Endometrial microvascular endothelial cells (primary cell): Measurements from ENCODE around the gene H2AZ2. TPM values are rescaled to one million over a fixed set of nuclear protein-coding genes. Genes with fewer than 3 reads are reported as not detected.
"Not testable (repeated sequence)": the region's sequence is repeated elsewhere in the genome, so short reads cannot be mapped to it uniquely, and the experiment has no call there.

ENCODE experiments used
- in situ Hi-C: cut with HindIII; loops from 2 replicates; pipeline ENCODE4 v1.10.0; 2017; ENCODE audit warnings: low sequenced_read_pairs, low pct_unique_long_range_greater_than_20kb; ENCODE audit errors: inconsistent ontology term
- total RNA-seq: library from RNA; depleted of rRNA; stranded (reverse); fragments of >200 nt; gene quantifications from one replicate; pipeline ENCODE4 v1.2.3, GENCODE V29; 2015; ENCODE audit errors: inconsistent ontology term

The H2AZ2 gene
- total RNA-seq, 1 donor from 2014 or later = 181 TPM

DNA sequence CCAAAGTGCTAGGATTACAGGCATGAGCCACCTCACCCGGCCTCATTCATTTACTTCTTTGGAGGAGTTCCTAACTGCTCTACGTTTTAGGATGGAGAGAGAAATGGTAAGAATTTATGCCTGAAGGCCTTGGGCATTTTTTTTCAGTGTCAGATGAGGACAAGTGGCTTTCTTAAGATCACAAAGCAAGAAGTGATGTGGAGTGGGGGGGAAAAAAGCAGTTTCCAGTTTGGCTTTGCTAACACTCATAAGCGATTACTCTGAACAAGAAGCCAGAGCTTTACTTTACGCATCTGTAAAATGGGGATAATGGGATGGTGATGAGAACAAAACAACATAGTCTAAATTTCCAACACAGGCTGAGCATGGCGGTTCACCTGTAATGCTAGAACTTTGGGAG is 54.0 kb downstream of the H2AZ2 start:
- in situ Hi-C loops = no loop called here

DNA sequence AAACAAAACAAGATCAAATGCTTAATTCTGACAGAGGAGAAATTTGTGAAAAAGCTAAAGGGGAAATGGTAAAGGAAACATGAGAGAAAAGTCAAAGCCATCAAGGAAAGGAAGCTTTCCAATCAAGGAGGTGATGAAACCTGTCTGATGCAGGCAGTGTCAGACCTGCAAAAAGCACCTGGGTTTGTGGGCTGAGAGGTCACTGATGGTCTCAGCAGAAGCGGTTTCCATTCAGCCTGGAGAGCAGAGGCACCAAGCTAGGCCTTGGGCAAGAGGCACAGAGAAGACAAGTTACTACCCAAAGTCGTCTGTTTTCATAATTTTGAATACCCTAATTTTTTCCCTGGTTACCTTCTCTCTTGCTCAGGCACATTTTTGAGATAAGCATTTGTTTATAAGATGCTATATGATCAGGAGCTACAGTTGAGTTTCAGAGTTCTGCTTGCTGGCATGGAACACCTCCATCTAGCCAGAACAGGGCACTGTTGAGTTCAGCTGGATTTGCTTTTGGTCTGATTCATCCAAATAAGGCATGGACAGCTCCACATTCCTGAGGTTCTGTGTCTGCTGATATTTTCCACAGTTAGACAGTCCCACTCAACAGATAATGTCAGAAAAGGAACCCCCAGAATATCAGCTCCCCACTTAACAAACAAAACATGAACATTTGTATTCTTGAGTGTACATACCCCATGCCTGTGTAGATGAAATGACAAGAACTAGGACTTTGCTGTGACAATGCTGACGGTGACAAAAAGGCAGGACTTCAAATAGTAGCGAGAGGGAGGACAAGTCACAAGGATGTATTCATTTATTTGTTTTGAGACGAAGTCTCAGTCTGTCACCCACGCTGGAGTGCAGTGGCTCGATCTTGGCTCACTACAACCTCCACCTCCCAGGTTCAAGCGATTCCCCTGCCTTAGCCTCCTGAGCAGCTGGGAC is 56.3 kb downstream of the H2AZ2 start:
- in situ Hi-C loops = no loop called here

DNA sequence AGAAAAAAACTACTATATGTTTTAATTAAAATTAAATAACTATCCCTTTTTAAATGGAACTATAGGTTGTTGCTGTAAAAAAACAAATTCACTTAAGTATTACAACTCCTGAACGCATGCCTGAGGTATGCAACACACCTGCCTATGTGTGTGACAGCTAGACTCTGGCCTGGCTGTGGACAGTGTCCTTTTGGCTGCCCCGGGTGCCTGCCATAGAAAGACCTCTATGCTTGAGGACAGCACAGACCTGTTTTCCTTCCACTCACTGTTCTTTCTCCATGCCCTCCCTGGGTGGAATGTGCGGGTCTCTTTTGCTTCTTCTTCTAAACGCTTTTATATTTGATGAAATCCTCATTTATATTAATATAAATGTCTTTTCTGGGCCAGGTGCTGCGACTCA is 57.9 kb downstream of the H2AZ2 start:
- in situ Hi-C loops = no loop called here

DNA sequence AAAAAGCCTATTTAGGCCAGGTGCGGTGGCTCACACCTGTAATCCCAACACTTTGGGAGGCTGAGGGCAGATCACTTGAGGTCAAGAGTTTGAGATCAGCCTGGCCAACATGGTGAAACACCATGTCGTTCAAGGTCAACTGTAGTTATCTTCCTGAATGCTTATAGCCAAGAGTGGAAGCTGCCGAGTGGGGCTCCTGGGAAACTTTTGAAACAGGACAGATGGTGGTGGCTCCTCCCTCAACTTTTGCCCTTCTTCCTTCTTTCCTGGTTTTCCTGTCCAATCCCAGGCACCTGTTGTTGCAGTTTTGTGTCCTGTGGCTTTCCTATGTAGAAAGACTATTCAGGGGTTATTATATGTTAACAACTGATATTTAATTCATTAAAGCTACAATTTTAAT is 60.1 kb downstream of the H2AZ2 start:
- in situ Hi-C loops = no loop called here

DNA sequence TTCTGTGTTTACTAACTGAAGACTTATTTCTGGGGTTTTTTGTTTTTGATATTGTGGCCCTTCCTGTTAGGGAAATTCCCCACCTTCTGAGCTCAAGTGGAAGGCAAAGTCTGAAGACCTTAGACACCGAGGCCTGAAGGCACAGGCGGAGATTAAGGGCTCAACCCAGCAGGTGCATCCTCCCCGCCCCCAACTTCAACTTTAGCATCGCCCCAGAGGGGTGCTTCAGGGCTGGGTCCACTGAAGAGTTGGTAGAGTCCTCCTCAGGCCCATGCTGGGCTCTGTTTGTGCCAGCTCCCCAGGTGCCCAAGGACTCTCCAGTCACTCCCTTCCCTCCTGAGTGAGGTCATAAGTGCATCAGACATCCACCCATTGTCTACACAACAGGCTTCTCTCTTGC is 60.8 kb downstream of the H2AZ2 start:
- in situ Hi-C loops = no loop called here

DNA sequence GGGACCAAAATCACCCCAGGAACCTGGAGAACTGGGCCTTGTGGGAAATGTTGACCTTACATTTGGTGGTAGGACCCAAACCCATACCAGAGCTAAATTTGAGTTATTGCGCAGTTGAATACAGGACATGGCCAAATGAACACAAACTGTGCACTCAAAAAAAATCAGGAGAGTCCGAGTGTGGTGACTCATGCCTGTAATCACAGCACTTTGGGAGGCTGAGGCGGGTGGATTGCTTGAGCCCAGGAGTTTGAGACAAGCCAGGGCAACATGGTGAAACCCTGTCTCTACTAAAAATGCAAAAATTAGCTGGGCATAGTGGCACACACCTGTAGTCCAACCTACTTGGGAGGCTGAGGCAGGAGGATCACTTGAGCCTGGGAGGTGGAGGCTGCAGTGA is 62.7 kb downstream of the H2AZ2 start:
- in situ Hi-C loops = not testable (repeated sequence)

DNA sequence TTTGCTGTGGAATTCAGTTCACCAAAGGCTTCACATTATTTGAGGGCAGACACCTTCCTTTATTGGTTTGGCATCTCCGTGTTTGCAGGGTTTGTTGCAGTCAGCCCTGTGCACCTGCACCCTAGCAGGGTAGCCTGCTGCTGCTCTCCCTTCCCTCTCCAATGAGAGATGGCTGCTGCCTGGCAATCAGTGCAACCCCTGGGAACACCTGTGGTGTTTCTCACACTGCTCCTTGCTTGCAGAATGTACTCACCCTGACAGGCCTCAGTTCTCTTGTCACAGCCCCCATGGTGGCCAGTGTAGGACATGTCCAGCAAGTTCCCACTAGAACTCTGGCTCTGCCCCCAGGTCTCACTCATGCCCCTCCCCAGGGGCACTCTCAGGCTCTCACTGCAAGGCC is 63.5 kb downstream of the H2AZ2 start:
- in situ Hi-C loops = no loop called here

DNA sequence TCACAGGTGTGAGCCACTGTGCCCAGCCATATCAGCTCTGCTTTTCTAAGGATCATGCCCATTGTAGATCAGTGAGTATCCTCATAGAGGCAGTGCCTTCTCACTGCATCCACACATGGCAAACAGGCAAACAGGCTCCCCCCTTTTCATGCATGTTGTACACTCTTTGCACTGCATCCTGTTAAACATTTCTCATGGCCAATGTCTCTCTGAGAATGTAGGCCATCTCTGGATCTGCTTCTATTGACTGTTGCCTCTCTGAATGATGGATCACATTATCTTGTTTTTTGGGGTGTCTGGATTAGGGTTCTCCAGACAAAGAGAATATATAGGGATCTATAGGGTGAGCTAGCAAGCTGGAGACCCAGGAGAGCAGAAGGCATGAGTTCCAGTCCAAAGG is 64.5 kb downstream of the H2AZ2 start:
- in situ Hi-C loops = no loop called here

DNA sequence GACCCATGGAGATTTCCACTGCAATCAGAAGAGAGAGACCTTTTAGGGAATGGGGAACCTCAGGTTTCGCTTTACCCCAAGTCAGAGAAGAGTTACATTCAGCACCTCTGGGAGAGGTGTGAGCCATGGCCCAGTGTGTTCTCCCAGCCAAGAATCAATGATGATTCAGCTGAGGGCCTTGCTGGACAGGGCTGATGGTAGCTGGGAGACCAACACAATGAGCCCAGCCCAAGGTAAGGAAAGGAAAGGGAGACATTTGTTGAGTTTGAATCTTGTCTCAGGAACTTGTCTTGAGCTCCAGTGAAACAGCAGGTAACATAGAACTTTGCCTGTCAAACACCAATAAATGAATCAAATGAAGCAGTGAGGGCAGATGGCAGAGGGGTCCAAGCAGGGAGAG is 65.4 kb downstream of the H2AZ2 start:
- in situ Hi-C loops = no loop called here

Other genes starting within 250 kb of the H2AZ2 start
- 116 TPM for gene OGDH, start 241.5 kb downstream of the H2AZ2 start, total RNA-seq
- 25.4 TPM for gene ZMIZ2, start 99.2 kb downstream of the H2AZ2 start, total RNA-seq
- 4,454 TPM for gene PPIA, start 51.4 kb downstream of the H2AZ2 start, total RNA-seq
- 18.0 TPM for gene PURB, start 37.4 kb upstream of the H2AZ2 start, total RNA-seq
- gene MYO1G, start 130.9 kb upstream of the H2AZ2 start, total RNA-seq = not detected
- 70.8 TPM for gene CCM2, start 152.1 kb upstream of the H2AZ2 start, total RNA-seq
- 2.3 TPM for gene NACAD, start 240.9 kb upstream of the H2AZ2 start, total RNA-seq